ENCODE results near the gene ANKRD33B.

The ANKRD33B gene

GRCh38 chr5:10688651-10689171, 124.8 kb downstream of the ANKRD33B start:
- DNase-seq (ENCODE audit: low read depth in 2 of 3, low spot score in 1 of 3), result no peak

DNA sequence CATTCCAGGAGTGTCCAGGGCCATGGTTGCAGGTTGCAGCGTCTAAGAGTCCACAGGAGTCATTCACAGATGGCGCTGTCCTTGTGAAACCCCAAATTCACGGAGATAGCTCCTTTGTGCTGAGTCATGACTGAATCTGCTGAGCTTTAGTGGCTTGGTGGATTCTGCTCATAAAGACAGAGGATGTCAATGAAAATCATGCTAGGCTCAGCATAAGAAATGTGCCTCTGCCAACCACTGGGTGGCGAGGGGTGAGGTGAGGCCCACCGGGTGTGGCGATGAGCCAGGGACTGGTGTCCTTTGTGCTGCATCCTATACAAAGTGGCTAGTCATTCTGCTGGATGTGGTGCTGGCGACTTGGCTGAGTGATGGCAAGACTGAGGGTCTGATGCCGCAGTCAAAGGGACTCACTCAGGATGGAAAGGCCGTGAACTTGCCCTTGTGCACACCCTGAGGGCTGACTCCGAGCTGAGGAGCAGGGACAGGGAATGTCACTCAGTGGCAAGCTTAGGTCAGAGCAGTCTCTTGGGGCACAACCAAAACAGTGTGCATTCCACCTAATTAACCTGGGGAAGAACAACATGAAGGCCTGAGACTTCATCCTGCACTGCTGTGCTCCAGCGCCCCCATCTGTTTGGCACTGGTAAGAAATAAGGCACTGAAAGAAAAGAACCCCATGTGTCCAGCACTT, 125.7 kb downstream of the ANKRD33B start:
- DNase-seq (ENCODE audit: low read depth in 2 of 3, low spot score in 1 of 3), result peak in 1 of 3 donors; percentile 26

- no peak for DNase-seq (ENCODE audit: low read depth in 2 of 3, low spot score in 1 of 3)
Measured at GRCh38 chr5:10690460-10691440, 126.9 kb downstream of the ANKRD33B start.

GRCh38 chr5:10691826-10692785, 128.2 kb downstream of the ANKRD33B start:
- DNase-seq (ENCODE audit: low read depth in 2 of 3, low spot score in 1 of 3), result no peak

- no peak for DNase-seq (ENCODE audit: low read depth in 2 of 3, low spot score in 1 of 3)
Measured at GRCh38 chr5:10695055-10695649, 131.3 kb downstream of the ANKRD33B start.

GRCh38 chr5:10695759-10696543, 132.1 kb downstream of the ANKRD33B start:
- no peak for DNase-seq (ENCODE audit: low read depth in 2 of 3, low spot score in 1 of 3)

DNA sequence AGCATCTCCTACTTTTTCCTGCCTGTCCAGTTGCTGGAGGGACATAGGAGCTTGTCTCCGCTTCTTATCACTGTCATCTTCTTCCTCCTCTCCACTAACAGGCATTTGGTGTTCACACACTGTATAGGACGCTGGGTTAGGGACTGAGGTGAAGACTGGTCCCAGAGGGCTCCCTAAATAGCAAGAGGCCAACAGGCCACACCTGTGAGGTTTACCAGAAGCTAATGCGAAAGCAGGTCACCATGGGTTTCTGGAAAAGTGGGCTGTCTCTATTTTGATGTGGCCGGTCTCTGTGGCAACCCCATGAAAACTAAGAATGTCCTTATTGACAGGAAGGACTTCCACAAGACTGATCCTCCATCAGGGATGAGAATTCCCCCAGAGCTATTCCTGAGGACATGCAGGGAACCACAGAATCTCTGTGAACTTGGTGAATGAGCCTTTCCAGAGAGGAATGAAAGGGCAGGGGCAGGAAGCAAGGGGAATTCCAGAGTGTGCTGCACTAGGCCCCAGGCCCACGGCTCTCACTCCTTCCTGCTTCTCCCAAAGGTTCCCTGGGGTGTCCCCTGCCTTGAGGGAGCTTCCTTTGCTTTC, 135.5 kb downstream of the ANKRD33B start:
- DNase-seq (ENCODE audit: low read depth in 2 of 3, low spot score in 1 of 3), result no peak

GRCh38 chr5:10699987-10700386, 136.1 kb downstream of the ANKRD33B start:
- no peak for DNase-seq (ENCODE audit: low read depth in 2 of 3, low spot score in 1 of 3)

DNA sequence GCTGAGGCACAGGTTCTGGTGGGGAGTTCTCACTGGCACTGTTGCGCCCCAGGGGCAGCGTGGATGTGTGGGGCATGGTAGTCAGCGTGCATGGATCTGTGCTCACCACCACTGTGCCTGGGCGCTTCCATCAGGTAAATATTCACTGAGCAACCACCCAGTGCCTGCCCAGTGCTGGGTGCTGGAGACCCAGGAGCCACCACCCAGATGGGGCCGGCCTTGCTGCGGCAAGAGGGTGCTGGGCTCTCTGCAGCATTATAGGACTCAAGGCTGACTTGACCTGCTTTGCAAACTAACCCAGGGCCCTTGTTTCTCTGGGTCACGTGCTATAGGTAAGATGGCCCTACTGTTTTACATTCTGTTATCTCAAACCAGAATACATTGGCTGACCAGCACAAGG, 136.6 kb downstream of the ANKRD33B start:
- DNase-seq (ENCODE audit: low read depth in 2 of 3, low spot score in 1 of 3), result no peak

- peak in 2 of 3 donors; percentile 9 to 46 for DNase-seq (ENCODE audit: low read depth in 2 of 3, low spot score in 1 of 3)
Measured at GRCh38 chr5:10701567-10702039, 137.7 kb downstream of the ANKRD33B start.

GRCh38 chr5:10702040-10702629, 138.3 kb downstream of the ANKRD33B start:
- DNase-seq (ENCODE audit: low read depth in 2 of 3, low spot score in 1 of 3), result no peak

DNA sequence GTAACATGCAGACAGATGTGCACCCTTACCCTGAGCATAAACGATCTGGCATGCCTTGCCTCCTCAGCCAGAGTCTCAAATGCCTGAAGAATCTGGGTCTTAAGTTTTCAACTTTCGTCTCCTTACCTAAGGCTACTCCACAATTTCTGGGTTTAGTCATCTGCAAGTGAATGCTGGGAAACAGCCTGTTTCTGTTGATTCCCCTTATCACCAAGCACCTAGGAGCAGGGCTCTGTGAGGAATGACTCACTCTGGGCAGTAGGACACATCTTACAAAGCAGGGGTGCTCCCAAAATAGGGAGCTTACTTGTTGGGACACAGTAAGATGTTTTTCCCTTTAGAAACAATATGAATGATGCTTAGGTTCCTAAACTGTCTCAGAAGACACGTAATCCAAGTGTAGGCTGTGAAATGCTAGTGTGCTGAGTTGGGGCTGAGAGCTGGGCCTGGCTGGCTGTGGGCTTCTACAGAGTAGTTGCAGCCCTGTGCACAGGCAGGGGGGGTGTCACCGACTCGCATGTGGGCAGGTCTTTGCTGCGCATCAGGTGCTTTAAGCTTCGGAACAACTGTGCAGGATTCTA, 139.1 kb downstream of the ANKRD33B start:
- no peak for DNase-seq (ENCODE audit: low read depth in 2 of 3, low spot score in 1 of 3)

- no peak for DNase-seq (ENCODE audit: low read depth in 2 of 3, low spot score in 1 of 3)
Measured at GRCh38 chr5:10703676-10704075, 139.8 kb downstream of the ANKRD33B start.

GRCh38 chr5:10704949-10705621, 141.2 kb downstream of the ANKRD33B start:
- no peak for DNase-seq (ENCODE audit: low read depth in 2 of 3, low spot score in 1 of 3)

DNA sequence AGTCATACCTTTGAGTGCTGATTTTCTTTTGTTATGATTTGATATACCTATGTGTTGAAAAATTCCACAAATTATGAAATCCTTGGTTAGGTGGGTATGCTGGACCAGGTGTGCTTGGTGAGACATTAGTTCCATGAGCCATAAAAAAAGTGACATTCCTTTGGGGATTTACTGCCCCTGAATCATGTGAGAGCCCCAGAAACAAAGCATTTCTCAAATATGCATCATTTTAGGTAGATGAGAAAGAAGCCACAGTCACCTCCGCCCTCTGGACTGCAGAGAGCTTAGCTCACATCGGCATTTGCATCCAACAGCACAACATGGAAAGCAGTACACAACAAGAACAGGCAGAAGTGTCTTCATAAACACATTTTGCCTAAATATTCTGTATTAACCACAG, 141.9 kb downstream of the ANKRD33B start:
- no peak for DNase-seq (ENCODE audit: low read depth in 2 of 3, low spot score in 1 of 3)

DNA sequence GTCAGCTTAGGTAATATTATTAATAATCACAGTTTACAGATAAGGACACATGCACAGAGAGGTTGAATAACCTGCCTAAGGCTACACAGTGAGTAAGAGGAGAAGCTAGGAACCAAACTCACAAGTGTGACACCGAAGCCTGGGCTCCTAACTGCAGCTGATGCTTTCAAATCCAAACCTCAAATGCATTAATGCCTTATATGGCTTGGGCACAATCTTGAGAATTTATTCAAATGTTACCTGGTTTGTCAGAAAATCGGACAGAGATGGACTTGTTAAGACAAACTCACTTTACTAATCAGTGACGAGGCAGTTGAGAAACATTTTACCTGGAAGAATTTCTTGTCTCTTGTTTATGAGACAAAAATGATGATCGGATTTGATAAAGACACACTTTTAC, 142.5 kb downstream of the ANKRD33B start:
- no peak for DNase-seq (ENCODE audit: low read depth in 2 of 3, low spot score in 1 of 3)

Measured in stimulated activated CD4-positive, alpha-beta T cell treated with anti-CD3 and anti-CD28 coated beads, Interleukin-12 subunit alpha, Interleukin-12 subunit beta, amount 100 ng/mL, for 48 hours (primary cell).